NOMO-1 (cell line): ENCODE results near the gene RFPL2.

Experiments
- DNase-seq, 2 experiments: peaks; one replicate each; lab custom pipeline; 2025; ENCODE audit not compliant: unreplicated experiment in 2 of 2; lab: John Stamatoyannopoulos, UW

The RFPL2 gene

DNA sequence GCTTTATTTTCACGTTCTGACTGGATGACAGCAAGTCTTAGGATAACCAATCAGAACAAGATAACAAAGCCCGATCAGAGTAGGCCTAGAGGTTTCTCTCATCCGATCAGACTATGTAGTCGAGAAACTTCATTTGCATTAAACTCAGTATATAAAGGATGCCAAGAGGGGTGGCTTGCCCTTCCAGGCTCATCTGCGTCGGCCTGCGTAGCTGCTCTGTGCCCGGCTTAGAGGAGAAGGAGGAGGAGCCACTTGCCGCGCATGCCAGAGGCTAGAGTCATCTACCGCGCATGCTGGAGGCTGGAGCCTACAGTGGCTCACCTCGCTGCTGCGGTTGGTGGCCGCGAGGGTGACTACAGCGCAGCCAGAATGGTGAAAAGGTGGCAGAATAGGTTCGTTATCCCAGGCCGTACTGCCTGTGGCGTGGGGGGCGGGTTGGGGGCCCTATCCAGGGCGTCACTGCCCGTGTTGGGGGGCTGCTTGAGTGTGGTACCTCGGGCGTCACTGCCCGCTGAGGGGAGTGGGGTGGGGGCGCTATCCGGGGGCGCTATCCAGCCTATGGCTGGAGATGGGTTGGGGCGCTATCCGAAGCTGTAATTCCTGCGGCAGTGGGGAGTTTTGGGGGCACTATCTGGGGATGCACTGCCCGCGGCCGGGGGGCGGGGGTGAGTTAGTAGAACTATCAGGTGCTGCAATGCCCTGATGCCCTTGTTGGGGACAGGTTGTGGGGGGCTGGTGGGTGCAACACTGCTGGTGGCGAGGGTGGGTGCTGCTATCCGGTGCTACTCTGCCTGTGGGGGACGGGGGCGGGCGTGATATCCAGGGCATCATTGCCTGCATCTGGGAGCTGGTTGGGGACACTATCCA, at the start of gene RFPL2:
Gene RFPL2, minus strand, starts transcription at position 218 of the 867 bp plus-strand sequence. CDS start 2,622 bp downstream, outside the sequence.
- DNase-seq, result peak; percentile 44 to 61

DNA sequence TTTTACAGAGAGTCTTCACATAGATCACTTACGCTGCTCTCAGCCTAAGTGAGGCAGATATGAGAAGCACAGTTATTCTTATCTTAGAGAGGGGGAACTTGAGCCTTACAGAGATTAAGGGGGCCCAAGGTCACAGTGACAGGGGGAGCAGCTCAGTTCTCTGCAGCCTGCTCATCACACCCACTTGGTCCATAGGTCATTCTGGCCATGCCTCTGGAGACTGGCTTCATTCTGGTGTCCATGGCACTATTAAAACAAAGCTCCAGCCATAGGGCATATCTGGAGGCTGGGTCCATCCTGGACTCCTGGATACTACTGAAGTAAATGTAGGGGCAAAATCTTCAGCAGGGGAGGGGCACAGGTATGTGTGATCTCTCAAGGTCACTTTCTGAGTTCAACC, 44.4 kb upstream of the RFPL2 start:
- no peak for DNase-seq

DNA sequence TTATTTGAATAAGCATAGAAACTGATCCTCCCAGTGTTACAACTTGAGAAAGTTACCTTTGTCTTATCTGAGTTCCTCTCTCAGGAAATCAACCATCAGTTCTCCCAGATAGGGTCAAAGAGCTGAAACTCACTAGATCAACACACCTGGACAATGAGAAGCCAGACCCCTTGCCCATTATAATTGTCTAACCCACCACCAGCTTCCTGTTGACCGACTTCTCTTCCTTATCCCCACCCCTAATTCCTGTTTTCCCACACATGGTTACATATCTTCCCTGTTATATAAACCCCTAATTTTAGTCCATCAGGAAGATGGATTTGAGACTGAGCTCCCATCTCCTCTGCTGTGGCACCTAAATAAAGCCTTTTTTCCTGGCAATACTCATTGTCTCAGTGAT, 43.4 kb upstream of the RFPL2 start:
- no peak for DNase-seq

DNA sequence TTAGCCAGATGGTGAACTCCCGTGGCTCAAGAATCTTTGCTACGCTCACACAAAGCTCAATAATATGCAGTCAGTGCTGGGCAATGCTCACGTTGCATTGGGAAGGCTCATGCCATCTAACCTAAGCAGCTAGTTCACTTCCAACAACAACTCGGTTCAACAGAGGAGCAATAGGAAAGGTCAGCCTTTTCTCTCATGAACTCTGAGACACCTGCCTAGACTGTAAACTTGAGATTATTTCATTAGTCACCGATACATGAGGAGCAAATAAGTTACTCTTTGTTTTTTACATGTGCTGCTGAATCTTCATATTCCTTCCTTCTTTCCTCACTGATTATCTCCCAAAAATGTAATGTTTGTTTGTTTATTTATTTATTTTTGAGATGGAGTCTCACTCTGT, 41.3 kb upstream of the RFPL2 start:
- DNase-seq, result no peak

DNA sequence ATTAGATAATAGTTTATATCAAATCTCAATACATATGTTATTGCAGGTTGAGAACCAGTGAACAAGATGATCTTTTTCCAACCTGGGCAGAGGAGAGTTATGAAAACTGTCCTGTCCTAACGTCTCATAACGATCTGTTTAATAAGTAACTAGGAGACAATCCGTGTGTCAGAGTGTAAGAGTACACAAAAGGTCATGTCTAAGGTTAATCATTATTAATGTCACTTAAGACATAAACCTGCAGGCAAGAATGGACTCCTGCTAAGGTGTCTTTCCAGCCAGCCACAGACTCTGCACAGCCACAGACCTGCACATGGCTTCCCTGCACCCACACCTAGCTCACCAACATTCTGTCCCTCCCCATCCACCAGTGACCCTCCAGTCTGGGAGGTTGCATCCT, 40.2 kb upstream of the RFPL2 start:
- DNase-seq, result no peak

DNA sequence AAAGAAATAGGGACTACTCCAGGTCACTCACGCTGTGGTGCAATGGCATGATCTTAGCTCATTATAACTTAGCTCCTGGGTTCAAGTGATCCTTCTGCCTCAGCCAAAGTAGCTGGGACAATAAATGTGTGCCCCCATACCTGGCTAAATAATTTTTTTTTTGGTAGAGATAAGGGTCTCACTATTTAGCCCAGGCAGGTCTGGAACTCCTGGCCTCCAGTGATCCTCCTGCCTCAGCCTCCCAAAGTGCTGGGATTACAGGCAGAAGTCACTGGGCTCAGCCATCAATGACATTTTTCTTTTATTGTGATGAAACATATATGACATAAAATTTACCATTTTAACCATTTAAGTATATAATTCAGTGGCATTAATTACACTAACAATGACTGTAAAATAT, 39.7 kb upstream of the RFPL2 start:
- no peak for DNase-seq

DNA sequence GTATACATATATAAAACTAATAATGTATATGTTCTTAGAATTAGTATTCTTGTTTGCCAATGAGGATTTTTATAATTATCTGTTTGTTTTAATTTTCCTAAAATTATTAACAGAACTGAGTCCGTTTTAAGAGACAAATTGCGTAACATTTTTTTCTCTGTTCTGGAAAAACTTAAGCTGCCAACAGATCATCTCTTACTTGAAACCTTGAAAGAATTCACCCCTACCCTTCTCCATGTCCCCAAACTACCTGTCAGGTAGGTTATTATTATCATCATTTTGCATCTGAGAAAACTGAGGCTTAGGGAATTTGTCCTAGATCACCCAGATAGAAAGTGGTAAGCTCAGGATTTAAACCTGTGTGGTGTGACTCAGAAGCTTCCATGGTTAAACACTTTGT, 35.6 kb upstream of the RFPL2 start:
- DNase-seq, result no peak

DNA sequence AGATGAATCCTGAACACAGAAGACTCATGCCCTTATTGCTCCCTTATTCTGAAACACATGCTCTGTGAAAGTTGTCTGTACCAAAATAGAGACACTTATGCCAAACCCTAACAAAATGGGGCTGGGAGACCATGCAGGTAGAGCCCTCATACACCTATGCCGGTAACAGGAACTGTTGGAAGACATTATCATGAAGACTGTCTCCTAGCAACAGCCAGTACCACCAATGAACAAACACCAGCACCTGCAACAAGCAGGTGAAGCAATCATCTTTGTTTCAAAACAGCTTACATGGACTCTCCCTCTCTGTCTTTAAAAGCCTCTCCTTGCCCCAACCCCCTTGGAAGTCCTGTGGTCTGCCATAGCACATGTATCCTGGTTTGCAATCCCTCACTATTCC, 33.0 kb upstream of the RFPL2 start:
- no peak for DNase-seq

DNA sequence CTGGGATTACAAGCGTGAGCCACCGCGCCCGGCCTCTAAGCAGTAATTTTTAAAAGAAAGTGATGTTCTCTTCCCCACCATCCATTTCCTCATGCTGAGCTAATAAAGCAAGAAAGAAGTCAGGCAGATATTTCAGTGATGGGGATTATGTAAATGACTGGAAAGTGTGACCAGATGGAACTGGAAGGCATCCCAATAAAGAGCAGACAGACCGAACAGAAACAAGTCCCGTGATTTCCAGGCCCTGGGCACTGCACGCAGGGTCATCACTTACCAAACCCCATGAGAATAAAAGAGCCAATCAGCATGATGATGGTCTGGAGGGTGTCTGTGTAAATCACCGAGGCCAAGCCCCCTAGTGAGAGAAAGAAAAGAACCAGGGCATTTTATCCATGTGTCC, 32.1 kb upstream of the RFPL2 start:
- DNase-seq, result no peak

DNA sequence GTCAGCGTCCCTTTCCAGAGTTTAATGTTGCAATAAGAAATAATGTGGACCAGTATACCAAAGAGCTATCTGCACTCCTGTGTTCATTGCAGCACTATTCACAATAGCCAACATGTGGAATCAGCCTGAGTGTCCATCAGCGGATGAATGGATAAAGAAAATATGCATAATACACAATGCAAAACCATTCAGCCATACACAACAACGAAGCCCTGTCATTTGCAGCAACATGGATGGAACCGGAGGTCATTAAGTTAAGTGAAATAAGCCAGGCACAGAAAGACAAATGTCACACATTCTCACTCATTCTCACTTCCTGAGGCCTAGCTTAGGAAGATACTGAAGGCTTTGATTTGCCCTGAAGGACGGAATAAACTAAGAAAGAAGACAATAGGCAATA, 28.2 kb upstream of the RFPL2 start:
- no peak for DNase-seq

DNA sequence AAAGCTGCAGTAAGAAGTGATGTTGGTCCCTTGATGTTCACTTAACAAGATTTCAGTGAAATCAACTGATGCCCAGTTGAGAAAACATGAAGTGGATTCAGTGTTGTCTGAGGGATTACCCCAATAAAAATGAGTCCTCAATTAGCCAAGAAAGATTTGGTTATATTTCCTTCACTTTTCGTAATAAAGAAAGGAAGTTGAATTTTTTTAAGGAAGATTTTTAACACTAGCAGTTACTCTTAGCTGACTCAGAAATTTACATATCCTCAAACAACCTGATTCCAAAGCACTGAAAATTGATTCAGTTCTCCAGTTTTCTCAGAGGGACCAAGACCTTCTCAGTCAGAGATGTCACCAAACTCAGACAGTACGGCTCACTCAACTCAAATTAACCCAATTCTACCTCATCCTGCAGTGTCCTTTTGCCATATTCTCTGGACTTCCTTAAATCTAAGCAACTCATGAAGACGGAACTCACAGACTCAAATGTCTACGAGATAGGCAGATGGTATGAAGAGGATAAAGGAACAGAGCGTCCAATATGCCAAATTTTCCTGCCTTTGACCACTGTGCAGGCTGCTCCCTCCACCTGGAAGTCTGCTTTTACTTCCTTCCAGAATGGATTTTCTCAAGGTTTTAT, 27.4 kb upstream of the RFPL2 start:
- DNase-seq, result peak in 1 of 2 experiments; percentile 68

DNA sequence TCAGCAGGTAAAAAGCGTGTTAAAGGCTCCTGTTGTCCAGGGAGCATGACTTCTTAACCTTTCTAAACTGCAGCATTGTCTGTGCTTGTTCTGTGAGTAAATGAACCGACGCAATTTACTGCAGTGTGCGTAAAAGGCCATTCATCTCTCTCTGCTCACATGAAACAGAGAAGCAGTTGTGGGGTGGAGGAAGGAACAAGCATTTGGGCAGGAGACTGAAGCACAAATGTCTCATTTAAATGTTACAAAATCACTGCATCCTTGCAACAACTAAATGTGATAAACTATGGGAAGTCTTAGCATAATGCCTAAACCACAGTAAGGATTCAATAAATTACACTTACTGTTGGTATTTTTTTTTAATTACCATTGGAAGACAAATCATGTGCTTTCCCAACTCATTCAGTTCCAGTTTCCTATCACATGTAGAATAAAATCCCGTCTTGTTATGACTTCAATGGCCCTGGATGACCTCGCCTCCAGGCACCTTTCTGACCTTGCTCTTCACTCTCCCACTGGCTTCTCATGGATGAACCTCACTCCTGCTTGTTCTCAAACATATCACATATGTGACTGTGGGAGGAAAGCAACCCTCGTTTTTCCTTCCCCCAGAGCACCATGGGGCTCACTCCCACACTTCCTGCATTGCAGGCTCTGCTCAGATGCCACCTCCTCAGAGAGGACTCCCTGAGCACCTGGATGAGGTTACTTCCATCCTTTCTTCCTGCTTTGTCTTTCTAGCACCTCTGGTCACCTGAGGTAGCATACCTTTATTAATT, 21.6 kb upstream of the RFPL2 start:
- peak; percentile 45 to 68 for DNase-seq

DNA sequence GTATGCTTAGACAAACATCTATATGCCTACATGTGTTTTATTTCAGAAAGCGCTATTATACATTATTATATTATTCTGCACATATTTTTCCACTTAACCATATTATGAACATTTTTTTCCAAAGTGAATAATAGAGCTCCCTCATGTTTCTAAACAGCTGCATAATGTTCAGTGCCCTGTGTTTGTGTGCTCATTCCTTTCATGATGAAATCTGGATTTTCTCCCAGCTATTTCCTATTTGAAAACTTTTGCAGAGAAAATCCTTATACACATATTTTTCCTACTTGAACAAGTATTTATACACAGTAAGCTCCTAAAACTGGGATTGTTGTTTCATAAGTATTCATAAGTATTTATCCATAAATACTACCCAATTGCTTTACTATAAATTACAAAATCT, 18.1 kb upstream of the RFPL2 start:
- no peak for DNase-seq

DNA sequence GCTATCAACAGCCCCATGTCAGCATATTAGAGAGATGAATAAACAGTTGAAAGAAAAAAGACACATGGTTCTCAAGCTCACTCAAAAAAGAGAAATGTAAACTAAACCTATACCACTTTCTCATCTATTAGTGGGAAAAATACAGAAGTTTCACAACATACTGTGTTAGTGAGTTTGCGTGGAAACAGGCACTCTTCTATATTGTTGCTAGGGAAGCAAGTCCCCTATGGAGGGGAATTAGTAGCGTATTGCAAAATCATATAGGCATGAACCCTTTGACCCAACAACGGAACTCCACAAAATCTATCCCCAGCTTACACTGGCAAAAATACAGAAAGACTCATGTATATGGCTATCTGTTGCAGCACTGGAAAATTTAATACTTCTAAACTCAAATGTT, 14.2 kb upstream of the RFPL2 start:
- DNase-seq, result peak; percentile 69 to 96

DNA sequence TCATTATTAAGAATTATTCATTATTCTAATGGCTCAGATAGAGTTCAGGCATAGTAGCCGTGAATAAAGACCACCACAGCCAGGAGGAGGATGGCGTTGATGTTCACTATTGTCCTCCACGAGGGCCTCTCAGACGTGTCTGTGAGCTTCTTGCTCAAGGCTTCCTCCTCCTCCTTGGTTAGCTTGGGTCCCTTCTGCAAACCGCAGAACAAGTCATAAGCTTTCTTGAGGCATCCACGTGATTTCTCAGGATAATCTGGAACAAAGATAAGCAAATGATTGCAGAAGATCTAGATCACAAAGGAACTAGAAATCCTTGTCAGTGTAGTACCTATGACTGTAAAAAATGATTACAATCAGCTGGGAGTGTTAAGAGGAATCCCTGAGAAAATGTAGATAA, 13.6 kb upstream of the RFPL2 start:
- DNase-seq, result peak; percentile 82 to 92

DNA sequence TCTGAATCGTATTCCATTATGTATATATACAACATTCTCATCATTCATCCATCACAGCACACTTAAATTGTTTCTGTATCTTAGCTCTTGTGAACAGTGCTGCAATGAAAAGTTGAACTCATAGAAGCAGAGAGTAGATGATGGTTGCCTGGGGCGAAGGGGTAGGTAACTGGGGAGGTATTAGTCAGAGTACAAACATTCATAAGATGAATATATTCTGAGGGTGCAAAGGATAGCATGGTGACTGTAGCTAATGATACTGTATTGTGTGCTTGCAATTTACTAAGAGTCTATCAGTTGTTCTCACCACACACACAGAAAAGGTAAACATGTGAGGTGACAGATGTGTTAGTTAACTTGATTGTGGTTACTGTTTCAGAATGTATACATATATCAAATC, 12.6 kb upstream of the RFPL2 start:
- no peak for DNase-seq

DNA sequence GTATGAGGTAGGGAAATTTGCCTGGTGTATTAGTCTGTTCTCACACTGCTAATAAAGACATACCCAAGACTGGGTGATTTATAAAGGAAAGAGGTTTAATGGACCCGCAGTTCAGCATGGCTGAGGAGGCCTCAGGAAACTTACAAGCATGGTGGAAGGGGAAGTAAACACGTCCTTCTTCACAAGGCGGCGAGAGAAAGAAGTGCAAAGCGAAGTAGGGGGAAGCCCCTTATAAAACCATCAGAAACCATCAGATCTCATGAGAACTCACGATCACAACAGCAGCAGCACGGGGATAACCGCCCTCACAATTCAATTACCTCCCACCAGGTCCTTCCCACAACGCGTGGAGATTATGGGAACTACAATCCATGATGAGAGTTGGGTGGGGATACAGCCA, 12.0 kb upstream of the RFPL2 start:
- no peak for DNase-seq

DNA sequence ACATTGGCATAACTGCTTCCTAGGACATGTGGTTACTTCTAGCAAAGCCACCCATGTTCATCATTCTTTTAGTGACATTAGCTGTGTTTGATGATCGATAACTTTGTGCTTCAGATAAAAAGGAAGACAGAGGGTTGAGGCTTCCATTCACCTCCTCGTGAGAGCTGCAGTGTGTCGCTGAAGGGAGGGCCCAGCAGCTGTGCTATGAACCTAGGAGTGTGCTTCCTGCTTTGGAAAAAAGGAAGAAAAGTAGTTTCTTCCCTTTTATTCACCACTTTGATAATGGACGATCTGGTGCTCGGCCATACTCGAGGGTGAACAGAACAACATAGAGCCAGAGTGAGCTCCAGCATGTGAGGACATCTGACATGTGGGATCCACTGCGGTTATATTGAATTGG, 6.1 kb upstream of the RFPL2 start:
- DNase-seq, result no peak

DNA sequence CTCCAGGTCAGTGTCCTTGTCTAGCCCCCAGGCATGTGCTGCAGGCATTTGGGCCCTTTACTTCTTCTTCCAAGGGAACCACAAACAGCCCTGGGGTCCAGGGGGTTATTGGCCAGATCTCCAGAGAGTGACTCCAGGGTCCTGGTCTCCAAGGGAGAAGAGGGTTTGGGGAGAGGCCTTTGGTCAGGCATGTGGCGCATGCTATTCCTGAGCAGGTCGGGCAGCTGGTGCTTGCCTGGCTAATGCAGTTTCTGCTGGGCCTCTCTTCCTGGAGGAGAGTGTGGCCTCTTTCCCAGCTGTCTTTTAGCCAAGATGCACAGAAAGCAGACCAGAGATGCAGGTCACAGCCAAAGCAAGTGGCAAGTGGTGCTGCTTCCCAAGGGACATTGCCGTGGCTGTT, 3.8 kb upstream of the RFPL2 start:
- no peak for DNase-seq

DNA sequence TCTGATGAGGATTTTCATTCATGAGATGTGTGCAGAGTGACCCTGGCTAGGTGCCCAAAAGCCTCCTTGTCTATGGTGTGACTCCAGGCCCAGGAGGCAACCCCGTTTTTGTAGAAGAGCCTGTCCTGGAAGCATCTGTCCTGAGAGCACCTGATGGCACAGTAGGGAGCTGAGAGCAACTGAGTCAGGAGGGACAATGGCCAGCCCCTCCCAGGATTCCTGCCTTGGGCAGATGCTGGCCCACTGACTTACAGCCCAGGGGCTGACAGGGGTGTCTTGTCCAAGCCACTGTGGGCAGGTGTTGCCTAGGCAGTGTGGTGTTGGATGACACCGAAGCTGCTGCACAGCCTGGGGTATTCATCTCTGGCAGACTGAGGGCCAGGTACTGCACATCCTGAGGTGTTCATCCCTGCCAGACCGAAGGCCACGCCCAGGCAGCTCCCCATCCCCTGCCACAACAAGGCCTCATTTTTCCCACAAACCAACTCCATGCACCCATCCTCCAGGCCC, 3.2 kb upstream of the RFPL2 start:
- DNase-seq, result no peak
